GF-D8 (cell line): Measurements from ENCODE around the gene PGA3.
A peak's percentile ranks its signal among the peaks of the same experiment; 100 is the strongest.
"Not testable (repeated sequence)": the region's sequence is repeated elsewhere in the genome, so short reads cannot be mapped to it uniquely, and the experiment has no call there.

ENCODE experiments used
- DNase-seq: peaks from one replicate; lab custom pipeline; 2025; lab: John Stamatoyannopoulos, UW

Gene PGA3

GRCh38 chr11:61202950-61203746 lies at the start of gene PGA3:
Gene PGA3, plus strand, starts transcription at chr11:61203515. Its CDS starts 50 bp downstream, at chr11:61203565.
- DNase-seq: not testable (repeated sequence)

- DNase-seq: no peak
Observed at GRCh38 chr11:61153593-61154095, 49.7 kb upstream of the PGA3 start.

- DNase-seq: no peak
Observed at GRCh38 chr11:61154528-61154927, 48.8 kb upstream of the PGA3 start.

GRCh38 chr11:61155312-61155711 lies 48.0 kb upstream of the PGA3 start:
- no peak for DNase-seq

GRCh38 chr11:61155741-61156140 lies 47.6 kb upstream of the PGA3 start:
- no peak for DNase-seq

GRCh38 chr11:61157743-61158142 lies 45.6 kb upstream of the PGA3 start:
- DNase-seq: no peak

GRCh38 chr11:61158691-61159381 lies 44.5 kb upstream of the PGA3 start:
- no peak for DNase-seq

GRCh38 chr11:61160487-61161189 lies 42.7 kb upstream of the PGA3 start:
- DNase-seq: no peak

- DNase-seq: peak; percentile 80
Observed at GRCh38 chr11:61161190-61162091, 41.9 kb upstream of the PGA3 start, which contains the start of gene VPS37C. Gene VPS37C, minus strand, starts transcription at chr11:61161426. Its CDS starts 22,597 bp downstream, at chr11:61138829.

- DNase-seq: peak; percentile 77
Observed at GRCh38 chr11:61162092-61162941, 41.0 kb upstream of the PGA3 start.

GRCh38 chr11:61163021-61163420 lies 40.3 kb upstream of the PGA3 start:
- DNase-seq: no peak

GRCh38 chr11:61163714-61164605 lies 39.4 kb upstream of the PGA3 start:
- peak; percentile 76 for DNase-seq

GRCh38 chr11:61164606-61165424 lies 38.5 kb upstream of the PGA3 start:
- no peak for DNase-seq

GRCh38 chr11:61165785-61166184 lies 37.5 kb upstream of the PGA3 start:
- not testable (repeated sequence) for DNase-seq

- not testable (repeated sequence) for DNase-seq
Observed at GRCh38 chr11:61166331-61166730, 37.0 kb upstream of the PGA3 start.

- DNase-seq: no peak
Observed at GRCh38 chr11:61168042-61168688, 35.1 kb upstream of the PGA3 start.

GRCh38 chr11:61168800-61169199 lies 34.5 kb upstream of the PGA3 start:
- peak; percentile 34 for DNase-seq

- DNase-seq: no peak
Observed at GRCh38 chr11:61170566-61170965, 32.7 kb upstream of the PGA3 start.
